Measurements from ENCODE around the gene PRR13. TPM values are rescaled to one million over a fixed set of nuclear protein-coding genes. Genes with fewer than 3 reads are reported as not detected.

Gene PRR13, protein sequence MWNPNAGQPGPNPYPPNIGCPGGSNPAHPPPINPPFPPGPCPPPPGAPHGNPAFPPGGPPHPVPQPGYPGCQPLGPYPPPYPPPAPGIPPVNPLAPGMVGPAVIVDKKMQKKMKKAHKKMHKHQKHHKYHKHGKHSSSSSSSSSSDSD
- total RNA-seq, result 115 and 126 TPM in 2 replicates

DNA sequence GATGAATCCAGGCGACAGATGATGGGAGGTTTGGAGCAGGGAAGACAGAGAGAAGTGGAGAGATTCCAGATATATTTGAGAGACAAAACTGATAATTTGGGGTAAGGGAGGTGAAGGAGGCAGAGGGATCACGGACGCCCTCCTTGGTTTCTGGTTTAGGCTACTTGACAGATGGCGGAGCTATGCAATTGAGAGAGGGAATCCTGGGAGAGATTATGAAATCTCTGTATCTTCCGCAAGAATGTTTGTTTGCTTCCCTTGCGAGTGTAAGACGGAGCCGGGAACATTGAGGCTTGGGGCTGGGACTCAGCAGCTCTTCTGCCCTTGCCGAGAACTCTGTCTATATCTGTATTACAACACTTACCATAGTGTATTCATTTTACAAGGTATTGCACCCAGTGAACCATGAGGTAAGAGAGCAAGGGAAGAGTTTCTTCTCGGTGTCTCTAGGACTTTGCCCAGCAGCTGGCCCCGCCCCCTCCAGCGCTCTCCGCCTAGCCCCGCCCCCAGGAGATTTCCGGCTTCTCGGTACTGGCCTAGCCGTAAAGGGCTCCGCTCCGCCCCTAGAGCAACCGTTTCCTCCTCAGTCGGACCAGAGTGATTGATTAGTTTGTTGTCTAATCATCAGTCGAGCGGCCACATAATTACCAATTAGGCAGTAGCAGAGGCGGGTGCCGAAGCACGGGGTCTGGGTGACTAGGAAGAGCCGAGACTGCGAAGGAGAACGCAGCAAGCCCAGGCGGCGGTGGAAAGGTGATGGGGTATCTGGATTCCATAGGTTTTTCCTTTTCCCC is at the start of gene PRR13:
PRR13 (plus strand) TSS at position 695 of the 794 bp plus-strand sequence. CDS start 981 bp downstream, outside the sequence.

GRCh38 chr12:53423597-53423996 is 17.9 kb upstream of the PRR13 start, which contains the start of gene AMHR2:
TSS of gene AMHR2 (plus strand) at chr12:53423855. CDS start at chr12:53423935, 80 bp downstream.

DNA sequence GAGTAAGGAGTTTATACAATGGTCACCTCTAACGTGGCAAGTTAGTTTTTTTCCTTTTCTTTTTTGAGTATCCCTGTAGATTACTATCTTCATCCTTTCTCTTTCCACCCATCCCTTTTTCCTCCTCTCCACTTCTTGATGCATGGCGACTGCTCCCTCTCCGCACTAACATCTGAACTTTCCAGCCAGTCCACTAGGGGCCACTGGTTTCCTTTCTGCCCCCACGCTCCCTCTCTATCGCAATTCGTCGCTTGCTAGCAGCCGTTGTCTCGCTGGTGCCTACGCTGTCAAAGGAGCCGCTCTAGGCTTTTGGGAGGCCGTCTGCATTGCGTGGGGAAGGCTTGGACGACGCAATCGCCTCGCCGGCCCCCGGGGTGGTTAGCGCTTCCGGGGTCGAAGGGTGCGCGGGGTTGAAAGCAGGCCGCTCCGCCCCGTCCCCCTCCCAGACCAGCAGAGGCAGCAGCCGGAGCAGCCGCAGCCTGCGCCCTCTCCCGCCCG is 10.2 kb downstream of the PRR13 start, which contains the start of gene PCBP2:
PCBP2 (plus strand) TSS at position 442 of the 498 bp plus-strand sequence. CDS start 2,699 bp downstream, outside the sequence.

Other genes with a start within 250 kb of the PRR13 start
- gene ITGB7, start 234.5 kb upstream of the PRR13 start, total RNA-seq, result under 0.01 TPM in 2 replicates
- 27.4 and 32.1 TPM in 2 replicates for gene RARG, start 209.5 kb upstream of the PRR13 start, total RNA-seq
- 12.4 and 13.2 TPM in 2 replicates for gene ESPL1, start 173.4 kb upstream of the PRR13 start, total RNA-seq
- 364 and 411 TPM in 2 replicates for gene PFDN5, start 146.2 kb upstream of the PRR13 start, total RNA-seq
- gene MYG1, start 142.0 kb upstream of the PRR13 start, total RNA-seq, result 73.4 and 73.5 TPM in 2 replicates
- 95.6 and 105 TPM in 2 replicates for gene AAAS, start 120.1 kb upstream of the PRR13 start, total RNA-seq
- not detected in 2 replicates for gene SP7, start 105.4 kb upstream of the PRR13 start, total RNA-seq
- 32.4 and 34.3 TPM in 2 replicates for gene SP1, start 61.6 kb upstream of the PRR13 start, total RNA-seq
- not detected in 2 replicates for gene AMHR2, start 17.9 kb upstream of the PRR13 start, total RNA-seq
- 125 and 136 TPM in 2 replicates for gene PCBP2, start 10.4 kb downstream of the PRR13 start, total RNA-seq
- 17.1 and 18.7 TPM in 2 replicates for gene MAP3K12, start 57.7 kb downstream of the PRR13 start, total RNA-seq
- gene TARBP2, start 59.5 kb downstream of the PRR13 start, total RNA-seq, result 48.2 and 48.4 TPM in 2 replicates
- not detected in 2 replicates for gene NPFF, start 65.8 kb downstream of the PRR13 start, total RNA-seq
- 8.5 and 10.4 TPM in 2 replicates for gene ATF7, start 184.6 kb downstream of the PRR13 start, total RNA-seq
- 541 and 613 TPM in 2 replicates for gene ATP5MC2, start 234.3 kb downstream of the PRR13 start, total RNA-seq